Epidermal melanocyte (primary cell): ENCODE data around the gene FAM117B.
"Not testable (repeated sequence)": the region's sequence is repeated elsewhere in the genome, so short reads cannot be mapped to it uniquely, and the experiment has no call there.

Experiments
- DNase-seq: peaks from one replicate; pipeline ENCODE4 v3.0.0; 2011; ENCODE audit warnings: low spot score; ENCODE audit not compliant: insufficient read length

Gene FAM117B

GRCh38 chr2:202757339-202757738 lies 122.6 kb downstream of the FAM117B start:
- no peak for DNase-seq

- DNase-seq: no peak
These were observed 123.4 kb downstream of the FAM117B start for GRCh38 chr2:202758128-202758527.

GRCh38 chr2:202758604-202759003 lies 123.8 kb downstream of the FAM117B start:
- no peak for DNase-seq

- DNase-seq: no peak
These were observed 126.1 kb downstream of the FAM117B start for GRCh38 chr2:202760848-202761247.

GRCh38 chr2:202762556-202762955 lies 127.8 kb downstream of the FAM117B start:
- no peak for DNase-seq

- no peak for DNase-seq
These were observed 129.1 kb downstream of the FAM117B start for GRCh38 chr2:202763916-202764315.

GRCh38 chr2:202764991-202765390 lies 130.2 kb downstream of the FAM117B start:
- no peak for DNase-seq

- DNase-seq: no peak
These were observed 130.7 kb downstream of the FAM117B start for GRCh38 chr2:202765436-202765835.

GRCh38 chr2:202768273-202768672 lies 133.5 kb downstream of the FAM117B start:
- DNase-seq: no peak

- DNase-seq: no peak
These were observed 134.4 kb downstream of the FAM117B start for GRCh38 chr2:202769201-202769600.

- DNase-seq: no peak
These were observed 136.6 kb downstream of the FAM117B start for GRCh38 chr2:202771336-202771735.

- DNase-seq: no peak
These were observed 137.1 kb downstream of the FAM117B start for GRCh38 chr2:202771741-202772460.

- DNase-seq: no peak
These were observed 138.7 kb downstream of the FAM117B start for GRCh38 chr2:202773301-202773973.

GRCh38 chr2:202774104-202774503 lies 139.3 kb downstream of the FAM117B start:
- no peak for DNase-seq

GRCh38 chr2:202778217-202778616 lies 143.4 kb downstream of the FAM117B start:
- no peak for DNase-seq

- no peak for DNase-seq
These were observed 145.8 kb downstream of the FAM117B start for GRCh38 chr2:202780514-202781021.

- DNase-seq: no peak
These were observed 148.3 kb downstream of the FAM117B start for GRCh38 chr2:202782940-202783558.

GRCh38 chr2:202786842-202787241 lies 152.1 kb downstream of the FAM117B start:
- no peak for DNase-seq

GRCh38 chr2:202790676-202791075 lies 155.9 kb downstream of the FAM117B start:
- DNase-seq: no peak

GRCh38 chr2:202797944-202798343 lies 163.2 kb downstream of the FAM117B start:
- DNase-seq: no peak

- not testable (repeated sequence) for DNase-seq
These were observed 171.1 kb downstream of the FAM117B start for GRCh38 chr2:202805911-202806310.

GRCh38 chr2:202807431-202808138 lies 172.8 kb downstream of the FAM117B start:
- DNase-seq: not testable (repeated sequence)
